Ovary (tissue), 3 donors: ENCODE measurements around the gene NAA40.

Experiments
- CTCF ChIP-seq, 3 donors: fragments of 450-650 bp in 2 of 3; fragments of 200-600 bp in 1 of 3; IDR thresholded peaks; one replicate each; pipeline versions ENCODE4 v1.5.1 to v1.8.0; 2016 to 2022; ENCODE audit warnings: antibody characterized with exemption in 3 of 3, mild to moderate bottlenecking in 1 of 3
- EP300 ChIP-seq: sonication (generic); formaldehyde crosslinking; IDR thresholded peaks from one replicate; pipeline ENCODE4 v1.6.1; 2017; ENCODE audit warnings: antibody characterized with exemption
- POLR2A ChIP-seq: fragments of 450-650 bp; IDR thresholded peaks from one replicate; pipeline ENCODE4 v1.6.1; 2017; ENCODE audit warnings: antibody characterized with exemption, mild to moderate bottlenecking, moderate library complexity
- donor health status: DM: no; HTN: no; CAD: no.

GRCh38 chr11:63914896-63915691 lies 23.7 kb upstream of the NAA40 start:
- TF ChIP-seq CTCF (IDR thresholded peaks at IDR 0.05) (no peak), POLR2A (no peak), EP300 (no peak)
